ENCODE data around the gene RASSF5.
"Not testable (repeated sequence)": the region's sequence is repeated elsewhere in the genome, so short reads cannot be mapped to it uniquely, and the experiment has no call there.

The RASSF5 gene

DNA sequence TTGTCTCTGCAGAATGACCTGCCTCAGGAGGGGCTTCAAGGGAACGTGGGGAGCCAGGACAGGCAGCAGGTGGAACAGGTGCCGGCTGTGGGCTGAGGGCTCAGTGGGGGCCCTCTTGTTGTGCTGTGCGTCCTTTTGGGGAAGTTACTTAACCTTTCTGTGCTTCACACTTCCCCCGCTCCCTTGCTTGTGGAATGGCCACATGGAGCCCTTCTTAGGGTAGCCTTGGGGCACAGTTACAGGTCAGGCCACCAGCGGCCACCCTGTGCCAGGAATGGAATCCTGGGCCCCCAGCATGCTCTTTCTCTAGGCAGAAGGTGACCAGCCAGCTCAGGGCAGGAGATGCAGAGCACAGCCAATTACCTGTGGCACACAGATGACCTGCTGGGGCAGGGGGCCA, 34.4 kb upstream of the RASSF5 start:
- FAIRE-seq (no peak), DNase-seq (ENCODE audit: insufficient read length, low spot score) (no peak)
- TF ChIP-seq POU2F2 (IDR thresholded peaks at IDR 0.05; ENCODE audit: low read depth, low read length) (no peak), TAF1 (IDR thresholded peaks at IDR 0.05; ENCODE audit: low read depth, low read length) (no peak), POLR2AphosphoS5 (IDR thresholded peaks at IDR 0.05; ENCODE audit: low read depth, low read length) (no peak), SPI1 (IDR thresholded peaks at IDR 0.05; ENCODE audit: low read depth, low read length) (no peak), POLR2A (IDR thresholded peaks at IDR 0.05; ENCODE audit: low read depth, low read length) (no peak), PAX5 (IDR thresholded peaks at IDR 0.05; ENCODE audit: insufficient read depth, low read length, severe bottlenecking) (no peak)

DNA sequence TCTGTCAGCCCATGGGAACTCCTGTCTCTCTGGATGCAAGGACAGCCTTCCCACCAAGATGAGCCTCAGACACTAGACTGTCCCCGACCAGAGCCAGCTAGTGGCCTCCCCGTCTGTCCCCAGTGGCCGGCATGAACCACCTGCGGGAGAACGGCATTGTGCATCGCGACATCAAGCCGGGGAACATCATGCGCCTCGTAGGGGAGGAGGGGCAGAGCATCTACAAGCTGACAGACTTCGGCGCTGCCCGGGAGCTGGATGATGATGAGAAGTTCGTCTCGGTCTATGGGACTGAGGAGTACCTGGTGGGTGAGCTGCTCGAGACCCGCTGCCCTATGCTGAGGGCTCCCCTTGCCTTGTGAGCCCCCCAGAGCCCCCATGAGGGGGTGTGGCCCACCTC, 31.3 kb upstream of the RASSF5 start:
- DNase-seq (ENCODE audit: insufficient read length, low spot score) = no peak
- no peak for FAIRE-seq
- TF ChIP-seq POU2F2 (IDR thresholded peaks at IDR 0.05; ENCODE audit: low read depth, low read length) (no peak), PAX5 (IDR thresholded peaks at IDR 0.05; ENCODE audit: insufficient read depth, low read length, severe bottlenecking) (no peak), POLR2AphosphoS5 (IDR thresholded peaks at IDR 0.05; ENCODE audit: low read depth, low read length) (no peak), TAF1 (IDR thresholded peaks at IDR 0.05; ENCODE audit: low read depth, low read length) (no peak)

DNA sequence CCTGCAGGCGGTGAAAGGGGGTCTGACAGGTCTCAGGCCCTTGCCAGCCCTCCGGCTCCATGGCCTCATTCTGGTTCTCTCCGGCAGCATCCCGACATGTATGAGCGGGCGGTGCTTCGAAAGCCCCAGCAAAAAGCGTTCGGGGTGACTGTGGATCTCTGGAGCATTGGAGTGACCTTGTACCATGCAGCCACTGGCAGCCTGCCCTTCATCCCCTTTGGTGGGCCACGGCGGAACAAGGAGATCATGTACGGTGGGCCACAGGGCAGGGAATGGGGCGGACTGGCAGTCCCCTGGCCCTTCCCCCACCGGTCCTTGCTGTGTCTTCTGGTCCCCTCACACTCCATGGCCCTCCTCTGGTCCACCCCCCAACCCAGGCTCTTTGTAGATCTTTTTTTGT, 30.7 kb upstream of the RASSF5 start:
- FAIRE-seq (no peak), DNase-seq (ENCODE audit: insufficient read length, low spot score) (no peak)
- no peak for TF ChIP-seq TAF1 (IDR thresholded peaks at IDR 0.05; ENCODE audit: low read depth, low read length)
- no peak for TF ChIP-seq SPI1 (IDR thresholded peaks at IDR 0.05; ENCODE audit: low read depth, low read length)
- no peak for TF ChIP-seq POLR2A (IDR thresholded peaks at IDR 0.05; ENCODE audit: low read depth, low read length)
- TF ChIP-seq POU2F2 (IDR thresholded peaks at IDR 0.05; ENCODE audit: low read depth, low read length) = no peak
- no peak for TF ChIP-seq POLR2AphosphoS5 (IDR thresholded peaks at IDR 0.05; ENCODE audit: low read depth, low read length)
- TF ChIP-seq PAX5 (IDR thresholded peaks at IDR 0.05; ENCODE audit: insufficient read depth, low read length, severe bottlenecking) = no peak

DNA sequence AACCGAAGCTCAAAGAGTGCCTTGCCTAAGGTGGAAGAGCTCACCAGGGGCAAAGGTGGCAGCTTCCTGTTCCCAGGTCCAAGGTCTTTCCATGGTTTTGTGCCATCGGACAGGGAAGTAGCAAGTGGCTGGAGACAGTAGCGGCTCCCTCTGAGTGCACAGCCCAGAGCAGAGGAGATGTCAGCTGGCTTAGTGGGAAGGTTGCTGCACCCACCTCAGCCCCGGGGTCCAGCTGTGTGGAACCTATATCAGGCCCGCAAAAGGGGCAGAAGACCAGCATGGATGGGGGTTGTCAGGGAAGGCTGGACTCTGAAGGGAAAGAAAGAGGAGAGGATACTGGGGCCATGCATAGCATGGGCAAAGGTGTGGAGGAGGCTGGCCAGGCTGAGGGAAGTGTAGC, 30.2 kb upstream of the RASSF5 start:
- no peak for FAIRE-seq
- no peak for DNase-seq (ENCODE audit: insufficient read length, low spot score)
- TF ChIP-seq SPI1 (IDR thresholded peaks at IDR 0.05; ENCODE audit: low read depth, low read length) (no peak), POU2F2 (IDR thresholded peaks at IDR 0.05; ENCODE audit: low read depth, low read length) (no peak), PAX5 (IDR thresholded peaks at IDR 0.05; ENCODE audit: insufficient read depth, low read length, severe bottlenecking) (no peak), POLR2A (IDR thresholded peaks at IDR 0.05; ENCODE audit: low read depth, low read length) (no peak), TAF1 (IDR thresholded peaks at IDR 0.05; ENCODE audit: low read depth, low read length) (no peak), POLR2AphosphoS5 (IDR thresholded peaks at IDR 0.05; ENCODE audit: low read depth, low read length) (no peak)

DNA sequence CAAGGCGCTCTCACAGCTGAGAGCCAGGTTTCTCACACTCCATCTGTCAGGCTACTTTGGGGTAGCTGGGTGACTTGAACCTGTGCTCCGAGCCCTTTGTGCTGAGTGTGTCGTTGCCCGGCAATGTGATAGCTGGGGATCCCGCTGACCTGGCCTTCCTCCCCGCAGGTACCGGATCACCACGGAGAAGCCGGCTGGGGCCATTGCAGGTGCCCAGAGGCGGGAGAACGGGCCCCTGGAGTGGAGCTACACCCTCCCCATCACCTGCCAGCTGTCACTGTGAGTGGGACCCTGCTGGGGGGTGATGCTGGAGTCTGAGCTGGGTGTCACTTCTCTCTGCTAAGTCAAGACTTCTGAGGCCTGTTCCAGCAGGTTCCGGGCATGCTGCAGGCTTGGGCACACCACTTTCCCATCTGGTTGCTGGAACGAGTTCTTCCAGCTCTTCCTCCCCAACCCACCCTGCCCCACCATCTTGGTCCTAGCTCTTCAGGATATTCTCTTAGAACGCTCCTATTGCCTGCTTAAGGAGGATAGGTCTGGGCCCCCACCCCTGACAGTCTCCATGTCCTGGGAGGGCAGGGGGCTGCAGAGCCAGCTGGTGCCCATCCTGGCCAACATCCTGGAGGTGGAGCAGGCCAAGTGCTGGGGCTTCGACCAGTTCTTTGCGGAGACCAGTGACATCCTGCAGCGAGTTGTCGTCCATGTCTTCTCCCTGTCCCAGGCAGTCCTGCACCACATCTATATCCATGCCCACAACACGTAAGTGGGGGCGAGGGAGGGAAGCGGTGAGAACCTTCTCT, 29.6 kb upstream of the RASSF5 start:
- TF ChIP-seq PAX5 (IDR thresholded peaks at IDR 0.05; ENCODE audit: insufficient read depth, low read length, severe bottlenecking) (no peak), POLR2A (IDR thresholded peaks at IDR 0.05; ENCODE audit: low read depth, low read length) (no peak), TAF1 (IDR thresholded peaks at IDR 0.05; ENCODE audit: low read depth, low read length) (no peak), POLR2AphosphoS5 (IDR thresholded peaks at IDR 0.05; ENCODE audit: low read depth, low read length) (no peak), SPI1 (IDR thresholded peaks at IDR 0.05; ENCODE audit: low read depth, low read length) (no peak), POU2F2 (IDR thresholded peaks at IDR 0.05; ENCODE audit: low read depth, low read length) (no peak)
- no peak for DNase-seq (ENCODE audit: insufficient read length, low spot score)

DNA sequence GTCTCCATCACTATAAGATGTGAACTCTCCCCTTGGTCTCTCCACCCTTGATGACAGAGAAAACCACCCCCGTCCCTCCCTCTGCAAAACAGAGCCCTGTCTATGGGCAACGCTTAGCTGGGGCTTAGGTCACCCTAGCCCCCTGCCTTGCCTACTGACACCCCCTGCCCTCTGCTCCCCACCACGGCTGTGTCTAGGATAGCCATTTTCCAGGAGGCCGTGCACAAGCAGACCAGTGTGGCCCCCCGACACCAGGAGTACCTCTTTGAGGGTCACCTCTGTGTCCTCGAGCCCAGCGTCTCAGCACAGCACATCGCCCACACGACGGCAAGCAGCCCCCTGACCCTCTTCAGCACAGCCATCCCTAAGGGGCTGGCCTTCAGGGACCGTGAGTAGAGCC, 28.6 kb upstream of the RASSF5 start:
- TF ChIP-seq POLR2A (IDR thresholded peaks at IDR 0.05; ENCODE audit: low read depth, low read length) (no peak), POU2F2 (IDR thresholded peaks at IDR 0.05; ENCODE audit: low read depth, low read length) (no peak)
- FAIRE-seq (no peak), DNase-seq (ENCODE audit: insufficient read length, low spot score) (no peak)

More for the DNA sequence above, 29.6 kb upstream of the RASSF5 start:
- FAIRE-seq = no peak

DNA sequence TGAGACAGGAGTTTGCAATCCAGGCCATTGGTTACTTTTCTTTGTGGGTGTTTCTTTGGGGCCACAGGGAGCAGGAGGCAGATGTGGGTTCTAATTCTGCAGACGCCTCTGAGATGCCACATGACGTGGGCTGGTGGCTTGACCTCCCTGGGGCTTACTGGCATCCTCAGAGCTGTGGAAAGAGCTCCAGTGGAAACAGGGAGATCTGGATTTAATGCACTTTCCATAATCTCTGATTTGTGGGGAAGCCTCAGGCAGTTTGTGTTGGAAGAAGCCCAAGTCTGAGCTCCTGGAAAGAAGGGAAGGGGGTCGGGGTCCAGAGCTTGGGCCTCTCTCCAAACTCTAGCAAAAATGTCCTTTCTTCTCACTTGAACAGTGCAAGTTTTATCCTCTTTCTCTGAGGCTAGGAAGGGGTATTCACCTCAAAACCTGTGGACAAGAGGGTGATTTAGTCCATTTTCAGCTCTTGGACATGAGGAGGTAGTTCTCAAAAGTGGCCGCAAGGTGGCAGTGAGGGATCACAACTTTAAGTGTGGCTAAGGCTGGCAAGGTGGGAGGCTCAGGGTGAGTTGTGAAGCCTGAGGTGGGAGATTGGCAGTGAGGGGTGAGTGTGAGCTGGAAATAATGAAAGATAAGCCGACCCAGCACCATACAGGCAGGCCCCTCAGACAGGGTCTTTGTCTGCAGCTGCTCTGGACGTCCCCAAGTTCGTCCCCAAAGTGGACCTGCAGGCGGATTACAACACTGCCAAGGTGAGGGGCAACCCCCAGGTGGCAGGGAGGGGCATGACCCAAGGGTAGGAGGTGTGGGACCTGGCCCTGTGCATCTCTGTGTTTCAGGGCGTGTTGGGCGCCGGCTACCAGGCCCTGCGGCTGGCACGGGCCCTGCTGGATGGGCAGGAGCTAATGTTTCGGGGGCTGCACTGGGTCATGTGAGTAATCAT, 27.9 kb upstream of the RASSF5 start:
- no peak for TF ChIP-seq PAX5 (IDR thresholded peaks at IDR 0.05; ENCODE audit: insufficient read depth, low read length, severe bottlenecking)
- no peak for TF ChIP-seq POLR2A (IDR thresholded peaks at IDR 0.05; ENCODE audit: low read depth, low read length)
- no peak for TF ChIP-seq SPI1 (IDR thresholded peaks at IDR 0.05; ENCODE audit: low read depth, low read length)
- TF ChIP-seq POLR2AphosphoS5 (IDR thresholded peaks at IDR 0.05; ENCODE audit: low read depth, low read length) = no peak
- TF ChIP-seq TAF1 (IDR thresholded peaks at IDR 0.05; ENCODE audit: low read depth, low read length) = no peak
- no peak for TF ChIP-seq POU2F2 (IDR thresholded peaks at IDR 0.05; ENCODE audit: low read depth, low read length)
- FAIRE-seq (peak; percentile 90), DNase-seq (ENCODE audit: insufficient read length, low spot score) (peak; percentile 89)

DNA sequence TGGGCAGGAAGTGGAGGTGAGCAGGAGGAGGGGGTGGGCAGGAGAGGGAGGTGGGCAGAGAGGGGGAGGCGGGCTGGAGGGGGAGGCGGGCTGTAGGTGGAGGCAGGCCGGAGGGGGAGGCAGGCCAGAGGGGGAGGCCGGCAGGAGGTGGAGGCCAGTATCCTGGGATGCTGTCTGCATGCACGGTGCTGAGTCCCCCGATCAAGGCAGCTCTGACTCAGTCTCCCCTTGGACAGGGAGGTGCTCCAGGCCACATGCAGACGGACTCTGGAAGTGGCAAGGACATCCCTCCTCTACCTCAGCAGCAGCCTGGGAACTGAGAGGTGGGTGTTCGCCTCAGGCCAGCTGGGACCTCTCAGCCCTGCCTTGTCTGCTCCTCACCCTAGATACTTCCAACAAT, 27.1 kb upstream of the RASSF5 start:
- FAIRE-seq (no peak), DNase-seq (ENCODE audit: insufficient read length, low spot score) (no peak)
- TF ChIP-seq TAF1 (IDR thresholded peaks at IDR 0.05; ENCODE audit: low read depth, low read length) (no peak), POU2F2 (IDR thresholded peaks at IDR 0.05; ENCODE audit: low read depth, low read length) (no peak), SPI1 (IDR thresholded peaks at IDR 0.05; ENCODE audit: low read depth, low read length) (no peak), POLR2A (IDR thresholded peaks at IDR 0.05; ENCODE audit: low read depth, low read length) (no peak), POLR2AphosphoS5 (IDR thresholded peaks at IDR 0.05; ENCODE audit: low read depth, low read length) (no peak), PAX5 (IDR thresholded peaks at IDR 0.05; ENCODE audit: insufficient read depth, low read length, severe bottlenecking) (no peak)

DNA sequence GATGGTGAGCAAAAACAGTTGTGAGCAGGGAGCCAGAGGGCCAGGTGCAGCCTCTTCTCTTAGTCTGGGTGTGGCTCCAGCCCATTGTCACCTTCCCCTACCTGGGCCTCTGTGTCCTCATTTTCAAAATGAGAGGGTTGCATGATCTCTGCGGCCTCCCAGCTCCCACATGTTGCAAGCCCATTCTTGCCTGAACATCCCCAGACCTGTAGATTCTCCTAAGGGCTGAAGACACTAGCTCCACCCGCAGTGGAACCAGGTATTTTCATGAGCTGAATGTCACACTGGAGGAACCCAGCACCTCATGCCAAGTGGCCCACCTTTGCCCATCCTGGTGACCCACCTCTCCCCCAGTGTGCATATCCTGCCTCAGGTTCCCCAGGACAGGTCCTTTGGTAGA, 24.7 kb upstream of the RASSF5 start:
- no peak for FAIRE-seq

DNA sequence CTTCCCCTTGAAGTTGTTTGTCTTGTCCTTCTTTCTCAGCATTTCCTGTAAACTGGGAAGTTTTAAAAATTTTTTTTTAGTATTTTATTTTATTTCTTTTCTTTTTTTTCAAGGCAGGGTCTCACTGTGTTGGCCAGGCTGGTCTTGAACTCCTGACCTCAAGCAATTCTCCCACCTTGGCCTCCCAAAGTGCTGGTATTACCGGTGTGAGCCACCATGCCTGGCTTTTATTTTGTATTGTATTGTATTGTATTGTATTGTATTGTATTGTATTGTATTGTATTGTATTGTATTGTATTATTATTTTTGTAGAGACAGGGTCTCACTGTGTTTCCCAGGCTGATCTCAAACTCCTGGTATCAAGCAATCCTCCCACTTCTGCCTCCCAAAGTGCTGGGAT, 23.5 kb upstream of the RASSF5 start:
- not testable (repeated sequence) for FAIRE-seq; DNase-seq (ENCODE audit: insufficient read length, low spot score)

More for the DNA sequence above, 24.7 kb upstream of the RASSF5 start:
- DNase-seq (ENCODE audit: insufficient read length, low spot score) = no peak
- TF ChIP-seq POLR2AphosphoS5 (IDR thresholded peaks at IDR 0.05; ENCODE audit: low read depth, low read length) (no peak), POLR2A (IDR thresholded peaks at IDR 0.05; ENCODE audit: low read depth, low read length) (no peak), TAF1 (IDR thresholded peaks at IDR 0.05; ENCODE audit: low read depth, low read length) (no peak), PAX5 (IDR thresholded peaks at IDR 0.05; ENCODE audit: insufficient read depth, low read length, severe bottlenecking) (no peak), POU2F2 (IDR thresholded peaks at IDR 0.05; ENCODE audit: low read depth, low read length) (no peak), SPI1 (IDR thresholded peaks at IDR 0.05; ENCODE audit: low read depth, low read length) (no peak)

All from GM12891 (cell line).